Activated T-cell treated with anti-CD3 and anti-CD28 coated beads, Interleukin-2, amount 50 U/mL, for 24 hours (primary cell): ENCODE measurements around the gene GNB4.
A peak's percentile ranks its signal among the peaks of the same experiment; 100 is the strongest.

Experiments
- DNase-seq: peaks from one replicate; pipeline ENCODE4 v3.0.0-alpha.2; 2020
- H3K27ac Mint-ChIP-seq: 2 replicates; pipeline ENCODE4 v1.8.0; 2020; ENCODE audit warnings: mild to moderate bottlenecking, mixed read lengths
- H3K27me3 Mint-ChIP-seq: 2 replicates; pipeline ENCODE4 v1.8.0; 2020; ENCODE audit warnings: mixed read lengths
- H3K36me3 Mint-ChIP-seq: 2 replicates; pipeline ENCODE4 v1.8.0; 2020; ENCODE audit warnings: low read depth, mixed read lengths
- H3K4me1 Mint-ChIP-seq: 2 replicates; pipeline ENCODE4 v1.8.0; 2020; ENCODE audit warnings: low read depth, mixed read lengths
- H3K4me3 Mint-ChIP-seq: 2 replicates; pipeline ENCODE4 v1.8.0; 2020; ENCODE audit warnings: mild to moderate bottlenecking, moderate library complexity, mixed read lengths
- H3K9me3 Mint-ChIP-seq: 2 replicates; pipeline ENCODE4 v1.8.0; 2020; ENCODE audit warnings: mixed read lengths

The GNB4 gene

GRCh38 chr3:179363332-179363731 is 87.9 kb downstream of the GNB4 start:
- peaks cover 78% of the 10 kb centered on the region for H3K36me3 Mint-ChIP-seq
- H3K9me3 Mint-ChIP-seq, result no peaks in the 10 kb centered on the region
- H3K4me1 Mint-ChIP-seq, result no peaks in the 10 kb centered on the region

GRCh38 chr3:179355996-179356395 is 95.3 kb downstream of the GNB4 start:
- Mint-ChIP-seq H3K9me3 (no peaks in the 10 kb centered on the region), H3K4me1 (peaks cover 25% of the 10 kb centered on the region), H3K4me3 (no peak overlapping the region), H3K36me3 (peaks cover 91% of the 10 kb centered on the region), H3K27ac (peak overlapping the region; percentile 79), H3K27me3 (no peaks in the 10 kb centered on the region)
- DNase-seq, result no peak

More at GRCh38 chr3:179363332-179363731, 87.9 kb downstream of the GNB4 start:
- Mint-ChIP-seq H3K4me3 (no peak overlapping the region), H3K27ac (no peak overlapping the region), H3K27me3 (no peaks in the 10 kb centered on the region)
- DNase-seq, result no peak

- Mint-ChIP-seq H3K4me1 (peaks cover 25% of the 10 kb centered on the region), H3K36me3 (peaks cover 50% of the 10 kb centered on the region), H3K27me3 (no peaks in the 10 kb centered on the region), H3K9me3 (no peaks in the 10 kb centered on the region), H3K4me3 (peak overlapping the region; percentile 98), H3K27ac (peak overlapping the region; percentile 98)
- no peak for DNase-seq
These were observed 102.8 kb downstream of the GNB4 start for GRCh38 chr3:179348325-179349013.

GRCh38 chr3:179347345-179348194 is 103.7 kb downstream of the GNB4 start, which contains the start of gene MFN1:
TSS of gene MFN1 (plus strand) at chr3:179347709. CDS start at chr3:179348852, 1,143 bp downstream.
- peak within 1 kb of the TSS; percentile 98 for H3K27ac Mint-ChIP-seq
- no peaks in the 10 kb centered on the region for H3K27me3 Mint-ChIP-seq
- DNase-seq, result peak; percentile 88
- peaks cover 44% of the 10 kb centered on the region for H3K36me3 Mint-ChIP-seq
- peak within 1 kb of the TSS; percentile 98 for H3K4me3 Mint-ChIP-seq
- H3K4me1 Mint-ChIP-seq, result peaks cover 25% of the 10 kb centered on the region
- no peaks in the 10 kb centered on the region for H3K9me3 Mint-ChIP-seq
